PC-9 (cell line): ENCODE measurements around the gene ENDOG. TPM values are rescaled to one million over a fixed set of nuclear protein-coding genes. Genes with fewer than 3 reads are reported as not detected.
A peak's percentile ranks its signal among the peaks of the same experiment; 100 is the strongest.

ENCODE experiments used
- BruUV-seq: library from RNA; stranded (reverse); fragments of 400-500 nt; replicated peaks from 2 replicates; lab custom pipeline; 2021; lab: Mats Ljungman, UMichigan
- CTCF ChIA-PET: fragments of 300-600 bp; sonication (Branson Sonifier 250); formaldehyde crosslinking; loops from one replicate; lab custom pipeline; 2022; ENCODE audit warnings: antibody characterized with exemption; lab: Charles Lee
- POLR2A ChIA-PET: fragments of 300-600 bp; sonication (Branson Sonifier 250); formaldehyde crosslinking; loops from one replicate; lab custom pipeline; 2022; ENCODE audit warnings: antibody characterized with exemption; ENCODE audit not compliant: unreplicated experiment; lab: Charles Lee
- DNase-seq, 2 experiments: peaks; one replicate each; pipeline versions ENCODE4 v3.0.0 to v3.0.0-alpha.2; 2015 to 2022; ENCODE audit warnings: mixed read lengths in 1 of 2
- H2AFZ ChIP-seq: fragments of 200-600 bp; sonication (generic); 2 replicates; pipeline ENCODE4 v1.8.1; 2017; ENCODE audit warnings: antibody characterized with exemption
- H3F3A ChIP-seq: fragments of 200-600 bp; sonication (generic); 2 replicates; pipeline ENCODE4 v1.8.1; 2017; ENCODE audit warnings: antibody characterized with exemption, mild to moderate bottlenecking, low read depth; ENCODE audit not compliant: insufficient read depth
- H3K27ac ChIP-seq: fragments of 200-600 bp; sonication (generic); 2 replicates; pipeline ENCODE4 v1.6.1; 2016; ENCODE audit warnings: mixed run types
- H3K27me3 ChIP-seq: fragments of 200-600 bp; sonication (generic); 2 replicates; pipeline ENCODE4 v1.6.1; 2016; ENCODE audit warnings: low read depth, mixed run types; ENCODE audit not compliant: insufficient read depth
- H3K36me3 ChIP-seq: fragments of 200-600 bp; sonication (generic); 2 replicates; pipeline ENCODE4 v1.6.1; 2016; ENCODE audit warnings: low read depth, mixed run types
- H3K4me1 ChIP-seq: fragments of 200-600 bp; sonication (generic); replicated peaks from 2 replicates; pipeline ENCODE4 v1.6.1; 2016; ENCODE audit warnings: mixed run types; ENCODE audit not compliant: insufficient read depth
- H3K4me2 ChIP-seq: fragments of 200-600 bp; sonication (generic); 2 replicates; pipeline ENCODE4 v1.6.1; 2017; ENCODE audit warnings: mixed run types
- H3K4me3 ChIP-seq: fragments of 200-600 bp; sonication (generic); 2 replicates; pipeline ENCODE4 v1.6.1; 2016; ENCODE audit warnings: mixed run types
- H3K79me2 ChIP-seq: fragments of 200-600 bp; sonication (generic); 2 replicates; pipeline ENCODE4 v1.6.1; 2017; ENCODE audit warnings: low read depth, mixed run types
- H3K9me2 ChIP-seq: fragments of 200-600 bp; sonication (generic); 2 replicates; pipeline ENCODE4 v1.8.1; 2017; ENCODE audit warnings: mild to moderate bottlenecking; ENCODE audit not compliant: insufficient read depth
- H3K9me3 ChIP-seq: fragments of 200-600 bp; sonication (generic); 2 replicates; pipeline ENCODE4 v1.8.1; 2016; ENCODE audit warnings: low read depth; ENCODE audit not compliant: insufficient read depth
- H4K20me1 ChIP-seq: fragments of 200-600 bp; sonication (generic); 2 replicates; pipeline ENCODE4 v1.8.1; 2017; ENCODE audit not compliant: insufficient read depth
- CTCF ChIP-seq: fragments of 200-600 bp; sonication (generic); conservative IDR thresholded peaks from 2 replicates; pipeline ENCODE4 v1.6.1; 2017; ENCODE audit warnings: mixed run types, antibody characterized with exemption, mild to moderate bottlenecking, moderate library complexity
- EZH2 ChIP-seq: fragments of 200-600 bp; sonication (generic); IDR thresholded peaks from 2 replicates; pipeline ENCODE4 v1.8.0; 2017; ENCODE audit warnings: antibody characterized with exemption, low read depth
- intact Hi-C: fragments of 100-400 bp; cut with micrococcal nuclease; formaldehyde crosslinking; loops from one replicate; pipeline ENCODE4 v1.10.0; 2022; ENCODE audit not compliant: unreplicated experiment
- total RNA-seq: library from RNA; stranded (reverse); gene quantifications from 2 replicates; pipeline ENCODE4 v1.2.3, GENCODE V29; 2021

Gene ENDOG
- total RNA-seq, 1 experiment from 2014 or later: 28.6 TPM

GRCh38 chr9:128824911-128825310 is 6.6 kb downstream of the ENDOG start:
- Histone ChIP-seq H3K9me3 (no peaks in the 10 kb centered on the region), H3K36me3 (no peaks in the 10 kb centered on the region; the same call in 1 of the 2 replicates), H3K4me3 (no peak overlapping the region), H3K4me2 (no peak overlapping the region), H3K27me3 (no peaks in the 10 kb centered on the region), H3K9me2 (no peaks in the 10 kb centered on the region), H3K27ac (no peak overlapping the region), H2AFZ (no peak overlapping the region), H3K79me2 (peaks cover 13% of the 10 kb centered on the region), H3F3A (peaks cover 11% of the 10 kb centered on the region; the same call in 1 of the 2 replicates), H3K4me1 (peaks cover 9% of the 10 kb centered on the region), H4K20me1 (peaks cover 5% of the 10 kb centered on the region; the same call in 1 of the 2 replicates)
- intact Hi-C loops: no loop called here
- BruUV-seq: no TSS peak
- TF ChIP-seq CTCF (no peak), EZH2 (no peak)
- no peak for DNase-seq
- ChIA-PET POLR2A (no interaction called here), CTCF (interaction anchor here (0.6 kb wide), 1 partner anchor 478 kb away, joined by 3 read pairs; no protein-coding TSS in a partner anchor)

DNA sequence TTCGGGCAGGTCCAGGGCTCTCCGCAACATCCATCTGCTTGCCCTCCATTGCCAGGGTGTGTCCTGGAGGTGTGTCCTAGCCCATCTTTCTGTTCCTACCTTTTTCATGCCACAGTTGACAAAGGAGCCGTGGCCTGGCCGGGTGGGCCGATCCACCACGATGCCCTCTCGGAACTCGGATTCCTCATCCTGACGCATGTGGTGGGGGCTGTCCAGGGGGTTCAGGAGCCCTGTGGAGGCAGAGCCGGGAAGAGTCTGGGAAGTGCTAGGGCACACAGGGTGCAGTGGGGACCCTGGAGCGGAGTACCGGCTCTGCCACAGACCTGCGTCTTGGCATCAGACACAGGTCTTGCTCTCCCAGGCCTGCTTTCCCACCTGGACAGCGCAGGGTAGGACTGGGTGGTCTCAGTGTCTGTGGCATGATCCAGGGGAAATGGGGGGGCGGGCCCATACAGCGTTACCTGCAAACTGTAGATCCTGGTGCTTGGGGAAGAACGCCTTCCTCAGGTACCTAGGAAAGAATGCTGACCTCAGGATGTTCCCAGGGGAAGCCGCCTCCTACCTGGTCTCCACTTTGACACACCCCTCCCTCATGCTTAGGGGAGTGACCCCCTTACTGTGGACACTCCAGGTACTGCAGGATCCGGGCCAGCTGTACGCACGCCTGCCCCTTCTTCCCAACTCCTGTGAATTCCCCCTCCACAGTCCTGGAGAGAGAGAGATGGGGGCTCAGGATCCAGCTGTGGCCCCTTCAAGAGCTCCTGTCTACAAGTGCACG is 7.8 kb downstream of the ENDOG start:
- Histone ChIP-seq H3K9me3 (no peaks in the 10 kb centered on the region), H4K20me1 (no peaks in the 10 kb centered on the region), H3K9me2 (no peaks in the 10 kb centered on the region), H3K4me1 (peaks cover 9% of the 10 kb centered on the region), H2AFZ (no peak overlapping the region), H3K27ac (no peak overlapping the region), H3K4me2 (no peak overlapping the region), H3F3A (peaks cover 21% of the 10 kb centered on the region; the same call in 1 of the 2 replicates), H3K79me2 (peaks cover 13% of the 10 kb centered on the region), H3K4me3 (no peak overlapping the region), H3K36me3 (no peaks in the 10 kb centered on the region; the same call in 1 of the 2 replicates), H3K27me3 (no peaks in the 10 kb centered on the region)
- POLR2A ChIA-PET: interaction anchor here (0.6 kb wide), 1 partner anchor 259 kb away, joined by 3 read pairs; no protein-coding TSS in a partner anchor
- DNase-seq: no peak
- CTCF ChIA-PET: no interaction called here
- no TSS peak for BruUV-seq
- TF ChIP-seq CTCF (no peak), EZH2 (no peak)
- intact Hi-C loops: no loop called here

- POLR2A ChIA-PET: no interaction called here
- peaks cover 13% of the 10 kb centered on the region for H3K79me2 ChIP-seq
- H3K9me3 ChIP-seq: no peaks in the 10 kb centered on the region
- H3K27me3 ChIP-seq: no peaks in the 10 kb centered on the region
- intact Hi-C loops: no loop called here
- H3K4me2 ChIP-seq: peak overlapping the region; percentile 97
- no peaks in the 10 kb centered on the region; the same call in 1 of the 2 replicates for H3K36me3 ChIP-seq
- no peaks in the 10 kb centered on the region for H4K20me1 ChIP-seq
- peak overlapping the region; percentile 99; the same call in 1 of the 2 replicates for H3K4me3 ChIP-seq
- no peak overlapping the region for H3K27ac ChIP-seq
- H3K4me1 ChIP-seq: peaks cover 9% of the 10 kb centered on the region
- no peaks in the 10 kb centered on the region for H3K9me2 ChIP-seq
- no TSS peak for BruUV-seq
- CTCF ChIA-PET: no interaction called here
- peaks cover 21% of the 10 kb centered on the region; the same call in 1 of the 2 replicates for H3F3A ChIP-seq
- no peak for TF ChIP-seq EZH2
- TF ChIP-seq CTCF: no peak
- no peak overlapping the region for H2AFZ ChIP-seq
- DNase-seq: no peak
Measured at GRCh38 chr9:128828267-128828666, 10.0 kb downstream of the ENDOG start.
